ENCODE data around the gene GSTT2B.
"Not testable (repeated sequence)": the region's sequence is repeated elsewhere in the genome, so short reads cannot be mapped to it uniquely, and the experiment has no call there.

Gene GSTT2B

GRCh38 chr22:24006207-24006913 is 45.4 kb upstream of the GSTT2B start:
- TF ChIP-seq CTCF (IDR thresholded peaks at IDR 0.05; ENCODE audit: low read length, missing control alignments): no peak
- H3K4me3 ChIP-seq (replicated peaks; ENCODE audit: low read depth, low read length): no peak overlapping the region
- DNase-seq (ENCODE audit: low read depth): no peak

- no peak for TF ChIP-seq CTCF (IDR thresholded peaks at IDR 0.05; ENCODE audit: low read length, missing control alignments)
- no peak within 1 kb of the TSS for H3K4me3 ChIP-seq (replicated peaks; ENCODE audit: low read depth, low read length)
- peak; percentile 59 for DNase-seq (ENCODE audit: low read depth)
Observed at GRCh38 chr22:24005201-24005600, 44.2 kb upstream of the GSTT2B start, which contains the start of gene GSTT4. Gene GSTT4 (minus strand): TSS chr22:24005453. CDS start chr22:24005356, 97 bp downstream.

GRCh38 chr22:24003887-24004286 is 42.9 kb upstream of the GSTT2B start:
- H3K4me3 ChIP-seq (replicated peaks; ENCODE audit: low read depth, low read length): no peak overlapping the region
- TF ChIP-seq CTCF (IDR thresholded peaks at IDR 0.05; ENCODE audit: low read length, missing control alignments): no peak
- DNase-seq (ENCODE audit: low read depth): no peak

GRCh38 chr22:24002851-24003250 is 41.9 kb upstream of the GSTT2B start:
- no peak for DNase-seq (ENCODE audit: low read depth)

GRCh38 chr22:24002272-24002671 is 41.3 kb upstream of the GSTT2B start:
- DNase-seq (ENCODE audit: low read depth): no peak
- H3K4me3 ChIP-seq (replicated peaks; ENCODE audit: low read depth, low read length): no peak overlapping the region
- no peak for TF ChIP-seq CTCF (IDR thresholded peaks at IDR 0.05; ENCODE audit: low read length, missing control alignments)

More at GRCh38 chr22:24002851-24003250, 41.9 kb upstream of the GSTT2B start:
- no peak for TF ChIP-seq CTCF (IDR thresholded peaks at IDR 0.05; ENCODE audit: low read length, missing control alignments)
- no peak overlapping the region for H3K4me3 ChIP-seq (replicated peaks; ENCODE audit: low read depth, low read length)

- no peak for DNase-seq (ENCODE audit: low read depth)
- no peak for TF ChIP-seq CTCF (IDR thresholded peaks at IDR 0.05; ENCODE audit: low read length, missing control alignments)
Observed at GRCh38 chr22:24001314-24001713, 40.3 kb upstream of the GSTT2B start.

GRCh38 chr22:23999779-24000178 is 38.8 kb upstream of the GSTT2B start:
- not testable (repeated sequence) for H3K4me3 ChIP-seq (replicated peaks; ENCODE audit: low read depth, low read length); DNase-seq (ENCODE audit: low read depth)

More at GRCh38 chr22:24001314-24001713, 40.3 kb upstream of the GSTT2B start:
- no peak overlapping the region for H3K4me3 ChIP-seq (replicated peaks; ENCODE audit: low read depth, low read length)
